H1 (cell line): ENCODE results near the gene HCAR2. TPM values are rescaled to one million over a fixed set of nuclear protein-coding genes. Genes with fewer than 3 reads are reported as not detected.

ENCODE experiments used
- CTCF ChIA-PET: fragments of 300-600 bp; sonication (Branson Sonifier 250); formaldehyde crosslinking; loops from one replicate; lab custom pipeline; 2021; ENCODE audit not compliant: partially characterized antibody; lab: Charles Lee
- POLR2A ChIA-PET: fragments of 300-600 bp; sonication (Branson Sonifier 250); formaldehyde crosslinking; loops from one replicate; lab custom pipeline; 2021; ENCODE audit warnings: inconsistent platforms; ENCODE audit not compliant: partially characterized antibody; lab: Charles Lee
- DNase-seq, 2 experiments: peaks; one replicate each; pipeline versions ENCODE4 v3.0.0 to v3.0.0-alpha.2; 2010 to 2022; ENCODE audit warnings: low spot score in 2 of 2, low read depth in 1 of 2, mixed read lengths in 1 of 2
- FAIRE-seq: peaks from 2 replicates; lab custom pipeline; 2011; peaks lifted over from hg19 to GRCh38; lab: Jason Lieb, UNC
- H2AFZ ChIP-seq: 2 replicates; pipeline ENCODE4 v1.8.1; 2012; ENCODE audit warnings: low read length, inconsistent platforms
- H2AK5ac ChIP-seq: 2 replicates; pipeline ENCODE4 v1.6.1; 2013; ENCODE audit warnings: low read depth, low read length
- H2BK120ac ChIP-seq: replicated peaks from 2 replicates; pipeline ENCODE3; 2013; ENCODE audit warnings: low read depth, low read length, inconsistent platforms
- H2BK12ac ChIP-seq: 2 replicates; pipeline ENCODE4 v1.6.1; 2013; ENCODE audit warnings: low read depth, low read length
- H2BK15ac ChIP-seq: 2 replicates; pipeline ENCODE4 v1.6.1; 2013; ENCODE audit warnings: low read length
- H2BK20ac ChIP-seq: 2 replicates; pipeline ENCODE4 v1.6.1; 2013; ENCODE audit warnings: low read length
- H2BK5ac ChIP-seq: 2 replicates; pipeline ENCODE4 v1.6.1; 2013; ENCODE audit warnings: low read depth, low read length
- H3K14ac ChIP-seq: 2 replicates; pipeline ENCODE4 v1.6.1; 2013; ENCODE audit warnings: inconsistent platforms; ENCODE audit not compliant: insufficient read length
- H3K18ac ChIP-seq: 2 replicates; pipeline ENCODE4 v1.6.1; 2013; ENCODE audit warnings: low read length; ENCODE audit errors: extremely low read depth
- H3K23ac ChIP-seq: 2 replicates; pipeline ENCODE4 v1.6.1; 2013; ENCODE audit warnings: inconsistent platforms; ENCODE audit not compliant: insufficient read length
- H3K23me2 ChIP-seq: 2 replicates; pipeline ENCODE4 v1.6.1; 2013; ENCODE audit warnings: low read depth, low read length
- H3K27ac ChIP-seq: 2 replicates; pipeline ENCODE4 v1.6.1; 2011; ENCODE audit warnings: low read depth, low read length, inconsistent platforms
- H3K27me3 ChIP-seq, 4 experiments: replicated peaks in 1 of 4; 1 replicate in 1 of 4; 2 replicates in 3 of 4; pipeline versions ENCODE4 v1.6.1 to v1.8.1; 2011 to 2013; ENCODE audit warnings: low read length in 3 of 4, mild to moderate bottlenecking in 3 of 4, inconsistent platforms in 2 of 4, mixed read lengths in 2 of 4, moderate library complexity in 1 of 4; ENCODE audit not compliant: control insufficient read depth in 3 of 4, insufficient read depth in 3 of 4; ENCODE audit errors: extremely low read depth in 1 of 4
- H3K36me3 ChIP-seq, 4 experiments: 2 replicates each; pipeline versions ENCODE4 v1.6.1 to v1.8.1; 2011 to 2013; ENCODE audit warnings: mild to moderate bottlenecking in 4 of 4, low read length in 3 of 4, moderate library complexity in 2 of 4, control low read depth in 1 of 4, inconsistent platforms in 1 of 4; ENCODE audit not compliant: insufficient read depth in 4 of 4, control insufficient read depth in 2 of 4
- H3K4ac ChIP-seq: replicated peaks from 2 replicates; pipeline ENCODE3; 2013; ENCODE audit warnings: low read length, low read depth, mixed read lengths, inconsistent platforms; ENCODE audit not compliant: insufficient read length
- H3K4me1 ChIP-seq, 4 experiments: replicated peaks in 1 of 4; 1 replicate in 1 of 4; 2 replicates in 3 of 4; pipeline versions ENCODE4 v1.6.1 to v1.8.1; 2011 to 2013; ENCODE audit warnings: low read length in 3 of 4, inconsistent platforms in 2 of 4, mixed read lengths in 1 of 4; ENCODE audit not compliant: insufficient read depth in 4 of 4, control insufficient read depth in 3 of 4
- H3K4me2 ChIP-seq, 2 experiments: 2 replicates each; pipeline versions ENCODE4 v1.6.1 to v1.8.1; 2011 to 2013; ENCODE audit warnings: low read depth in 2 of 2, low read length in 2 of 2, control low read depth in 1 of 2, inconsistent platforms in 1 of 2, mild to moderate bottlenecking in 1 of 2; ENCODE audit not compliant: insufficient read depth in 1 of 2
- H3K4me3 ChIP-seq, 4 experiments: fragments of 200-600, 300-600 bp in 1 of 4; sonication (generic), shearing (Covaris generic), sonication (Bioruptor Twin) in 1 of 4; 2 replicates each; pipeline versions ENCODE4 v1.5.1 to v1.8.1; 2011 to 2016; ENCODE audit warnings: low read length in 4 of 4, low read depth in 3 of 4, control low read depth in 2 of 4, inconsistent platforms in 2 of 4, mild to moderate bottlenecking in 2 of 4, mixed read lengths in 1 of 4, moderate library complexity in 1 of 4; ENCODE audit not compliant: insufficient read depth in 2 of 4; ENCODE audit errors: extremely low read depth in 1 of 4
- H3K56ac ChIP-seq: replicated peaks from 2 replicates; pipeline ENCODE3; 2013; ENCODE audit warnings: low read depth, mild to moderate bottlenecking, mixed read lengths, low read length, inconsistent platforms; ENCODE audit not compliant: insufficient read length
- H3K79me1 ChIP-seq: 2 replicates; pipeline ENCODE4 v1.6.1; 2013; ENCODE audit warnings: low read depth, low read length, control low read depth
- H3K79me2 ChIP-seq, 2 experiments: 2 replicates each; pipeline versions ENCODE4 v1.6.1 to v1.8.1; 2012 to 2013; ENCODE audit warnings: low read length in 2 of 2, mild to moderate bottlenecking in 2 of 2, inconsistent platforms in 1 of 2; ENCODE audit not compliant: insufficient read depth in 2 of 2, control insufficient read depth in 1 of 2
- H3K9ac ChIP-seq, 4 experiments: replicated peaks in 1 of 4; 1 replicate in 1 of 4; 2 replicates in 3 of 4; pipeline versions ENCODE4 v1.6.1 to v1.8.1; 2011 to 2013; ENCODE audit warnings: low read depth in 3 of 4, low read length in 3 of 4, control low read depth in 2 of 4, mild to moderate bottlenecking in 2 of 4, moderate library complexity in 2 of 4, inconsistent platforms in 1 of 4; ENCODE audit errors: extremely low read depth in 1 of 4
- H3K9me3 ChIP-seq, 2 experiments: 2 replicates each; pipeline versions ENCODE4 v1.6.1 to v1.8.1; 2012 to 2013; ENCODE audit warnings: mild to moderate bottlenecking in 2 of 2, moderate library complexity in 2 of 2, control low read depth in 1 of 2, inconsistent platforms in 1 of 2, low read depth in 1 of 2, low read length in 1 of 2, mixed read lengths in 1 of 2; ENCODE audit not compliant: insufficient read depth in 2 of 2
- H4K20me1 ChIP-seq, 2 experiments: replicated peaks in 1 of 2; 2 replicates each; pipeline versions ENCODE3 to v1.8.1; 2011 to 2013; ENCODE audit warnings: inconsistent platforms in 2 of 2, low read length in 2 of 2, mild to moderate bottlenecking in 1 of 2; ENCODE audit not compliant: insufficient read depth in 2 of 2, control insufficient read depth in 1 of 2
- H4K5ac ChIP-seq: 2 replicates; pipeline ENCODE4 v1.6.1; 2013; ENCODE audit warnings: low read length, low read depth, mixed read lengths, inconsistent platforms; ENCODE audit not compliant: insufficient read length
- H4K8ac ChIP-seq: 2 replicates; pipeline ENCODE4 v1.8.0; 2013; ENCODE audit warnings: mild to moderate bottlenecking, moderate library complexity, low read length, inconsistent platforms; ENCODE audit not compliant: insufficient read depth; ENCODE audit errors: extremely low read depth
- H4K91ac ChIP-seq: replicated peaks from 2 replicates; pipeline ENCODE3; 2013; ENCODE audit warnings: low read length, mixed read lengths, inconsistent platforms; ENCODE audit not compliant: insufficient read length
- BACH1 ChIP-seq: IDR thresholded peaks from 2 replicates; pipeline ENCODE4 v1.6.1; 2012; ENCODE audit warnings: low read length, improper control_type of control experiment
- CBX5 ChIP-seq: fragments of 300-800, 300-1000 bp; sonication (generic); IDR thresholded peaks from 2 replicates; pipeline ENCODE4 v1.7.1; 2016; ENCODE audit warnings: antibody characterized with exemption, low read length, low read depth
- GTF2F1 ChIP-seq: IDR thresholded peaks from 2 replicates; pipeline ENCODE4 v1.6.1; 2012; ENCODE audit warnings: low read depth, low read length, improper control_type of control experiment, borderline replicate concordance
- HDAC2 ChIP-seq, 2 experiments: fragments of 300-600 bp in 1 of 2; sonication (generic) in 1 of 2; IDR thresholded peaks; 2 replicates each; pipeline ENCODE4 v1.6.1; 2011 to 2012; ENCODE audit warnings: low read depth in 2 of 2, low read length in 2 of 2, mild to moderate bottlenecking in 2 of 2, moderate library complexity in 2 of 2, borderline replicate concordance in 1 of 2, inconsistent platforms in 1 of 2
- RAD21 ChIP-seq, 2 experiments: IDR thresholded peaks in 1 of 2; conservative IDR thresholded peaks in 1 of 2; 2 replicates each; pipeline ENCODE4 v1.6.1; 2011; ENCODE audit warnings: low read depth in 2 of 2, low read length in 2 of 2, improper control_type of control experiment in 1 of 2, inconsistent platforms in 1 of 2, mild to moderate bottlenecking in 1 of 2, moderate library complexity in 1 of 2
- RNF2 ChIP-seq: fragments of 200-900, 300-1000 bp; sonication (generic); IDR thresholded peaks from 2 replicates; pipeline ENCODE4 v1.7.1; 2016; ENCODE audit warnings: borderline replicate concordance, low read depth, mild to moderate bottlenecking, antibody characterized with exemption, low read length; ENCODE audit not compliant: poor library complexity, severe bottlenecking; ENCODE audit errors: missing control alignments
- SP1 ChIP-seq: IDR thresholded peaks from 2 replicates; pipeline ENCODE4 v1.6.1; 2011; ENCODE audit warnings: low read depth, low read length
- TBP ChIP-seq: IDR thresholded peaks from 2 replicates; pipeline ENCODE4 v1.6.1; 2011; ENCODE audit warnings: low read depth, low read length, improper control_type of control experiment
- TEAD4 ChIP-seq: IDR thresholded peaks from 2 replicates; pipeline ENCODE4 v1.6.1; 2012; ENCODE audit warnings: low read depth, low read length, inconsistent platforms, mixed read lengths
- WGBS, 2 experiments: shearing (Covaris generic) in 1 of 2; methylation state at CpG; one replicate each; pipeline versions ENCODE4 v1.1.6 to v1.1.7; 2013 to 2015; ENCODE audit warnings: low lambda C conversion rate in 2 of 2, mixed read lengths in 2 of 2, inconsistent platforms in 1 of 2, low coverage in 1 of 2, missing lambda C conversion rate in 1 of 2; ENCODE audit not compliant: insufficient replicate concordance in 2 of 2, insufficient coverage in 1 of 2, insufficient read length in 1 of 2; ENCODE audit errors: extremely low coverage in 1 of 2, missing lambda C conversion rate in 1 of 2; 5-methylcytosine and 5-hydroxymethylcytosine counted together
- polyA plus RNA-seq, 7 experiments: library from polyadenylated mRNA; depleted of rRNA in 3 of 7; stranded (reverse) in 5 of 7; unstranded in 2 of 7; fragments of >200 nt in 5 of 7; fragments of 200-250 nt in 2 of 7; gene quantifications; 1 replicate in 5 of 7; 2 replicates in 1 of 7; 4 replicates in 1 of 7; pipeline versions ENCODE4 v1.2.1 to v1.2.3, GENCODE V29; 2011 to 2013; ENCODE audit warnings: missing spikeins in 2 of 7, mixed read lengths in 2 of 7
- total RNA-seq: library from RNA; stranded (reverse); fragmentation: NEBNext Ultra II Directional; extraction: Animal tissue kit (Norgen Biotek cat#: 25700); gene quantifications from 2 replicates; pipeline ENCODE4 v1.2.1, GENCODE V29; 2021
- TF ChIP-seq, protein P1 (sequence below): IDR thresholded peaks from 2 replicates; pipeline ENCODE4 v1.6.1; 2011; ENCODE audit warnings: low read length, improper control_type of control experiment
- TF ChIP-seq, protein P2 (sequence below): IDR thresholded peaks from 2 replicates; pipeline ENCODE4 v1.6.1; 2012; ENCODE audit warnings: inconsistent platforms

Gene HCAR2
- total and polyA plus RNA-seq, 2 of the 8 experiments (the other 6 are each of a cell fraction or from before 2014, with no cell fraction given): not detected

DNA sequence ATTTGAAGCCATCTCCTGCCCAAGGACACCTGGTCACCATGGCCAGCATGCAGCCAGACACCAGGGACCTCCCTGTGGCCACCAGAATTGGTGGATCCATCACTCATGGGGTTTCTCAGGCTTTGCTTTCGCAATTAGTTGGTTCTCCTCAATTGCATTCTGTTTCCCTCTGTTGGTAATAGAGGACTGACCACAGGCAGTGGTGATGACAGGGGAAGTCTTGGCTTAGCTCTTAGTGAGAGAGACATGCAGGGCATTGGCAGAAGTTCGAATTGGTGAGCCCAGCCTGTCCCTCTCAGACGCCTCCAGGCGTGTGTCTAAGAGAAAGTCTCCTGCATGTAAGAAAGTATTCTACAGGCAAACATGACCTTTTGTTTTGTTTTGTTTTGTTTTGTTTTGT lies 21.3 kb downstream of the HCAR2 start:
- Histone ChIP-seq H2BK15ac (no peak overlapping the region), H3K18ac (no peak overlapping the region), H4K91ac (no peak overlapping the region), H2AK5ac (no peak overlapping the region), H3K36me3 (no peaks in the 10 kb centered on the region), H3K4me1 (no peaks in the 10 kb centered on the region; a peak in 1 of 7 replicates), H3K79me2 (no peaks in the 10 kb centered on the region), H4K5ac (no peak overlapping the region), H3K79me1 (no peaks in the 10 kb centered on the region), H3K27ac (no peak overlapping the region), H2BK20ac (no peak overlapping the region), H3K4me3 (no peak overlapping the region), H3K56ac (no peak overlapping the region), H2AFZ (no peak overlapping the region), H3K14ac (no peak overlapping the region), H2BK12ac (no peak overlapping the region), H3K4ac (no peak overlapping the region), H2BK5ac (no peak overlapping the region), H3K27me3 (no peaks in the 10 kb centered on the region; a peak in 1 of 7 replicates), H3K9ac (no peak overlapping the region), H2BK120ac (no peak overlapping the region), H3K4me2 (no peak overlapping the region), H3K23me2 (no peaks in the 10 kb centered on the region), H4K8ac (no peak overlapping the region), H3K9me3 (no peaks in the 10 kb centered on the region), H4K20me1 (no peaks in the 10 kb centered on the region), H3K23ac (no peak overlapping the region)
- CTCF ChIA-PET: interaction anchor here (1.2 kb wide), 1 partner anchor 29 kb away, joined by 4 read pairs; no protein-coding TSS in a partner anchor
- POLR2A ChIA-PET: no interaction called here
- FAIRE-seq (no peak), DNase-seq (no peak)
- TF ChIP-seq, protein P1, sequence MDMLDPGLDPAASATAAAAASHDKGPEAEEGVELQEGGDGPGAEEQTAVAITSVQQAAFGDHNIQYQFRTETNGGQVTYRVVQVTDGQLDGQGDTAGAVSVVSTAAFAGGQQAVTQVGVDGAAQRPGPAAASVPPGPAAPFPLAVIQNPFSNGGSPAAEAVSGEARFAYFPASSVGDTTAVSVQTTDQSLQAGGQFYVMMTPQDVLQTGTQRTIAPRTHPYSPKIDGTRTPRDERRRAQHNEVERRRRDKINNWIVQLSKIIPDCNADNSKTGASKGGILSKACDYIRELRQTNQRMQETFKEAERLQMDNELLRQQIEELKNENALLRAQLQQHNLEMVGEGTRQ: no peak
- TF ChIP-seq TEAD4 (no peak), SP1 (no peak), GTF2F1 (no peak), BACH1 (no peak), RAD21 (IDR thresholded peaks at IDR 0.05 in 1 of 2, conservative IDR thresholded peaks at IDR 0.05 in 1 of 2; ENCODE audit: low read depth in 2 of 2, low read length in 2 of 2) (no peak), HDAC2 (IDR thresholded peaks at IDR 0.05; ENCODE audit: borderline replicate concordance in 1 of 2, low read depth in 2 of 2, low read length in 2 of 2) (no peak), CBX5 (no peak), RNF2 (no peak), TBP (no peak)
- TF ChIP-seq, protein P2, sequence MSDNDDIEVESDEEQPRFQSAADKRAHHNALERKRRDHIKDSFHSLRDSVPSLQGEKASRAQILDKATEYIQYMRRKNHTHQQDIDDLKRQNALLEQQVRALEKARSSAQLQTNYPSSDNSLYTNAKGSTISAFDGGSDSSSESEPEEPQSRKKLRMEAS: no peak
- WGBS, 2 experiments: 93% methylated on average over 4 of the region's 4 CpGs; no CpG with 5 or more reads in 1 of the 2 experiments
